ENCODE measurements around the gene LRRC46.

The LRRC46 gene

DNA sequence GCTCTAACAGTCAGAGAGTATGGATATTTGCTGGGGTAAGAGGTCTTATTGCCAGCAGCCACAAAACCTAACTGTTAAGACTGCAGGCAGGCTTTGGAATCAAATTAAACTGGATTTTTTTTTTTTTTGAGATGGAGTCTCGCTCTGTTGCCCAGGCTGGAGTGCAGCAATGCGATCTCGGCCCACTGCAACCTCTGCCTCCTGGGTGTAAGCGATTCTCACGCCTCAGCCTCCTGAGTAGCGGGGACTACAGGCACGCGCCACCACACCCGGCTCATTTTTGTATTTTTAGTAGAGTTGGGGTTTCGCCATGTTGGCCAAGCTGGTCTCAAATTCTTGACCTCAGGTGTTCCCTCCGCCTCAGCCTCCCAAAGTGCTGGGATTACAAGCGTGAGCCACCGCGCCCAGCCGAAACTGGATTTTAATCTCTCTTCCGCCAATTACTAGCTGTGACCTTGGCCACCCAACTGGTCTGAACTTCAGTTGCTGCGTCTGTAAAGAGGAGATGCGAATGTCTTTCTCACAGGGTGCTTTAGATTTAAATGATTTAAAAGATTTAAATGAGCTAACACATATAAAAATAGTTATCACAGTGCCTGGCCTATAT is 971 bp upstream of the LRRC46 start:
- no peak for DNase-seq

DNA sequence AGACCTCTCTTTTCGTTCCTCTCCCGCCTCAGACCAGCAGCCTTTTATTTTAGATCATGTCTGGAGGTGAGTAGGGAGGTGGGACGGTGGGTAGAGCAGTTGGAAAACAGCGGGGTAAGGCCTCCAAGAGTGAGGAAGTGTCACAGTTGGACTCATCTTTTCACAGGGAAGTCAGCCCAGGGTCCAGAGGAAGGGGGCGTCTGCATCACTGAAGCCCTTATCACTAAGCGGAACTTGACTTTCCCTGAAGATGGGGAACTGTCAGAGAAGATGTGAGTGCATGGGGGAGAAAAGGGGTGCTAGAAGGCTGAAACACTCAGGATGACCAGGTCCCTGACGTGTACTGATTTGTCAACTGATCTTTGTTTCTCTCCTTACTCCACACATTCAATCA is 461 bp downstream of the LRRC46 start:
- DNase-seq: peak in 11 of 56 donors; percentile 3 to 51 (median 36)

DNA sequence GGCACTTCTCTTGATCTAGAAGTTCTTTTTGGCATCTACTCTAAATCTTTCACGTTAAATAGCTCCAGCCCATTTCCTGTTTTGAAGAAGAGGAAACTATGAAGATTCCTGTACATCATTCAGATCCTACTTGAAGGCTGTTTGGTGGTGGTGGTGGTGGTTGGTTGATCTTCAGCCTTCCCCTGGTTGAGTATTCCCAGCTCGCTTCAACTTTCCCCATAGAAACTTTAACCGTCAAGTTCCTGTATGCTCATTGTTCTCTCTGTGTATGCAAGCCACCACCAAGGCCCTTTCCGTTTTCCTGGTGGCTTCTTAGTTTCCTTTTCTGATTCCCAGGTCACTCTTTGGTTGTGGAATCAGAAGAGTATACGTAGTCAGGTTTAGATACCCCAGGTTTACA is 3.3 kb downstream of the LRRC46 start:
- DNase-seq: no peak

DNA sequence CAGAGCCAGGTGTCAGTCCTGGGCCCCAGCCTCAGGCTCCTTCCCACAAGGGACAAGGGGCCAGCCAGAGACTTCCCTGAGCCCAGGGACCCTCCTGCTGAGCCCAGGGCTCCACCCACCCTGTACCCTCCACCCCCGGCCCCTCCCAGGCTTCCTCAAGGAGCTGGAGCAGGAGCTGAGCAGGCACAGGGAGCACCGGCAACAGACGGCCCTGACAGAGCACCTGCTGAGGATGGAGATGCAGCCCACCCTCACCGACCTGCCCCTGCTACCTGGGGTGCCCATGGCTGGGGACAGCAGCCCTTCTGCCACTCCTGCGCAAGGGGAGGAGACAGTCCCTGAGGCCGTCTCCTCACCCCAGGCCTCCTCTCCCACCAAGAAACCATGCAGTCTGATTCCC is 5.1 kb downstream of the LRRC46 start:
- no peak for DNase-seq

DNA sequence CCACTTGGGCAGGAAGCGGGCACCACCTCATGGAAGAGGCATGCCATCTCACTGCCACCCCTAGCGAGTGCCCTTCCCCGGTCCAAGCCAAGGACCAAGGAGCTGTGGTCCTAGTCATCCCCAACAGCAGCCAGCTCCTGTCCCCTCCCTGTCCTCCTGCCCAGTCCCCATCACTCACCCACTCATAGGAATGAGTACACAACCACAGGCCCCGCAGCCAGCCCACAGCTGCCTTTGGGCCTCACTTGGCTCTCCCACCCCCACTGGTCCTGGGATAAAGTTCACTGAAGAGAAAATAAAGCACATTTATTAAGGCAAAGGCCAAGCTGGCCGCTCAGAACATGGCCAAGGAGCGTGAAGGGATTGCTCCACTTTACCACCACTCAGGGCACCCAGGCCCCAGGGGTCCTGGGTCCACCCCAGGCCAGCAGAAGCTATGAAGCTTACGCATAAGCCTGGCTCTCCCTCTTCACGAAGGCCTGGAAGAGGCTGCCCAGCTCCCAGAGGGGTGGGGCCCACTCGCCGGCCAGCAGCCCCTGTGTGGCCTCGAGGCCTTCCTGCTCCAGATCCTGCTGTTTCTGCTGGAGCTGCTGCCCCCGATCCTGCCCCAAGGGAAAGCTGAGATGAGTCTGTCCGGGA is 6.0 kb downstream of the LRRC46 start:
- DNase-seq: no peak

DNA sequence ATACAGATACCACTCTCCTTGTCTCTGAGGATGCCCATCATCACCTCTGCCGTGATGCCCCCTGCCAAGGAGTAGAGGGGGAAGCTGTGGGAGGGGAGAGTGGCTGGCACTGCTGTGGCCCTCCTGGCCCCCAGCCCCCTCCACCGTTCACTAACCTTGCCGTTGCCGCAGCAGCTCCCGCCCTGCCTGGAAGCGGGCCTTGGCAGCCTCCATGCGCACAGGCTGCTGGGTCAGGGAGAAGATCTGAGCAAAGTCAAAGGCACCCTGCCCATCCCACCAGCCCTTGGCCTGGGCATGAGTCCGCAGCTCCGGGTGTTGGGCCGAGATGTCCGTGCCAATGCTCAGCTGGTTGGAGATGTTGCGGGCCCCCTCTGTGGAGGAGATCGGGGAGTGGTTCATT is 7.2 kb downstream of the LRRC46 start:
- no peak for DNase-seq

DNA sequence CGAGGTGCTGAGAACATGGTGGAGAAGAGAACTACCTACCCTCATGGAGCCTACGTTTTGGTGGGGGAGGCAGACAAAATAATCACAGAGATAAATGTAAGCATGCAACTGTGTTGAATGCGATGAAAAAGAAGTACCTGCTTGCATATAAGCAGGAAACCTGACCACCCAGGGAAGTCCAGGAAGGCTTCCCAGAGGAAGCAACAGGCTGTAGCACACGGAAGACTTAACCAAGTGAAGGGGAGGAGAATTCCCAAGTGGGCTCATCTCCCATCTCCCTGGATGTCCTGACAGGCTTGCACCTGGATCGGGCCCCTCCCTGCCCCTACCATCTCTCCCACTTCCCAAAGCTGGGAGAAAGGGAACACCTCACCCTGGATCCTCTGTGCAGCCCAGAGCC is 7.6 kb downstream of the LRRC46 start:
- no peak for DNase-seq

DNA sequence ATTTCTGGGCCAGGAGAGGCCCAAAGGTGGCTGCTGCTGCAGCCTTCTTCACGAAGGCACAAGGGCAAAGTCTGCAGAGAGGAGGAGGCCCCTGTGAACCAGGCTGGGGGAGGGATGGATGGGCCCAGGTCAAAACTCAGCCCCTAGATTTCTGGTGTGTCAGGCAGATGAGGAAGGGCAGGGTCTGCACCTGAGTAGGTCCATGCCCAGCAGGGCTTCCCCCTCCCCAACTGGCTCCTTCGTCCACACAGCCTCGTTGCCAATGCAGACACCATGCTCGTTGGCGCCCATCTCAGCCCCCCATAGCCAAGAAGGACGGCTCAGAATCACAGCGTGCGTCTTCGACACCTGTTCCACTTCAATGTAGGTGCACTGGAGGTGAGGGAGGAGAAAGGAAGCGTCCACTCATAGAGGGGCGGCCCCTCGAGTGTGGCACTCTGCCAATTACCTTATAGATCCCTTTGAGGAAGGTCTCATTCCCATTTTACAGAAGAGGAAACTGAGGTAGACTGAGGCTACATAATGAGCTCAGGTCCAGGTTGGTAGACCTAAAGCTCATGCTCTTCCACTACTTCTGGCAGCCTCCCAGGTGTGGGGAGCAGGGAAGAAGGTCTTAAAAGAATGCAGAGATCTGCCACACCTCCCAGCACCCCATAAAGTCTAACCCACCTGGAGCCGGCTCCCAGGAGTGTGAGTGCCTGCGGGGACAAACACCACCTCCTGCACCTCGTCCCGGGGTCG is 8.7 kb downstream of the LRRC46 start:
- DNase-seq: peak in 2 of 56 donors; percentile 12 to 38

DNA sequence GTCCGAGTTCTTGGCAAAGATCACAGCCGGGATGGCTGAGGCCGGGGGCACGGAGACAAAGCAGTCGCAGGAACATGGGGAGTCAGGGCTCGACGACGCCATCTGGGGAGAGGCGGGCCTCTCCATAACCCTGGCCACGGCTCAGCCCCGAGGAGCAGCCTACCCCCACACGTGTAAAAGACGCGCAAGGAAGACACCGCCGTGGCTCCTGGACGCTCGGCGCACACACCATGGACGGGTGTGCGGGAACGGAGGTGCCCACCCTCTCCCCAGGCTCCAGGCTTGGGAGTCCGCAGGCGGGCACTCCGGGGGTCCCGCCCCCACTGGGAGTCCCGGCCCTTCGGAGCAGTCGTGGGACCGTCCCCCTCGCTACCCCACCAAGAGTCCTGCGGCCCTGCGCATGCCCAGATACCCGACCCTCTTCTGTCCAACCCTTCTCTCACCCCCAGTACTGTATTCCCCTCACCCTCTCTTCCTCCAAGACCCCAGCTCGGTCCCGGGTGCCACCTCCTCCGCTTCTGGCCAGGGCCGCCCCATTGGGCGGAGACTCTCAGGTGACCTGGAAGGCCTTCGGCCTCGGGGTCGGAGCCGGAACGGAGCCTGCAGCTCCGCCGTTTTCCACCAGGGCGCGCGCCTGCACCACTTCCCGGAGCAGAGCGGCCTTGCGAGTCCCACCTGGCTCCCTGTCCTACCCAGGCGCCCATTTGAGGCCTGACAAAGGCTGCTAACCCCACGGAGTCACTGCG is 9.4 kb downstream of the LRRC46 start, which contains the start of gene SCRN2:
Gene SCRN2 (minus strand): TSS at position 532 of the 746 bp plus-strand sequence. CDS start 430 bp downstream, at position 102.
- DNase-seq: peak in 55 of 56 donors; percentile 23 to 90 (median 77)

DNA sequence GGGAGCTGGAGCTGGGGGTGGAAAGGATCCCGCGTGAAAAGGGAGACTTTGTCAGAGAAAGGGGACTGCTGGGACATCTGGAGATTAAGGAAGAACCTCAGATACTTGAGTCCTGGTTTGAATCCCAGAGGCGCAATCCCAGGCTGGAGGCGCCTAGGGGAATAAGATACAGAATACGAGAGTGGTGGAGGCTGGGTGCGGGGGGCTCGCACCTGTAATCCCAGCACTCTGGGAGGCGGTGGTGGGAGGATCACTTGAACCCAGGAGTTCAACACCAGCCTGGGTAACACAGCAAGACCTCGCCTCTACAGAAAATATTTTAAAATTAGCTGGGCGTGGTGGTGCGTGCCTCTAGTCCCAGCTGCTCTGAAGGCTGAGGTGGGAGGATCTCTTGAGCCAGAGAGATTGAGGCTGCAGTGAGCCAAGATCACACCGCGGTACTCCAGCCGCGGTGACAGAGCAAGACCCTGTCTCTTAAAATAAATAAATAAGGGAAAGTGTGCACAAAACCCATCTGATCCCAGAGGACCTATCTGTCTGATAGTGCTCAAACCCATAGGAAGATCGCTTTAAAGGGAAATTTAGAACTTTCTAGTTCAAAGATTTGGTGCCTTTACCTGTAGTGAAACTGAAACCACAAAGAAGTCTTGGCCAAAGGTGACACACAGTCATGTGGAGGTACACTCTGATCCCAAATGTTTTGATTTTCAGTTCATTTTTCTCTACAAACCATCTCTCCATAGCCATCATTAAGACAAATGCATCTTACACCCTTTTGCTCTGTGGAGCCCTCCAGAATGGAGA is 10.2 kb downstream of the LRRC46 start:
- no peak for DNase-seq

DNA sequence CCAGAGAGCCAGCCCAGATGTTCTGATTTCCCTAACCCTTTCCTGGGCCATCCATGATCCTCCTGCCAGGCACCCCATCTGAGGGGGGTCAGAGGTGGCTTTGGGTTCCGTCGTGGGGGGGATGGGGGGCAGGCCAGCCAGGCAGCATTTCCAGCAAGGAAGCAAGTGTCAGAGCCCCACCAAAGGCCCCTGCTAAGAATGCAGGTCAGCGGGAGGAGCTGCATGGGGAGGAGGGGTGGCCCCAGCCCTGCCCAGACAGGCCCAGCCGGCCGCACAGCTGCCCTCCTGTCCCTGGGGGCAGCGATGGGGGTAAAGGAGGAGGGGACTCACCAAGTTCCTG is 11.9 kb downstream of the LRRC46 start:
- DNase-seq: no peak

DNA sequence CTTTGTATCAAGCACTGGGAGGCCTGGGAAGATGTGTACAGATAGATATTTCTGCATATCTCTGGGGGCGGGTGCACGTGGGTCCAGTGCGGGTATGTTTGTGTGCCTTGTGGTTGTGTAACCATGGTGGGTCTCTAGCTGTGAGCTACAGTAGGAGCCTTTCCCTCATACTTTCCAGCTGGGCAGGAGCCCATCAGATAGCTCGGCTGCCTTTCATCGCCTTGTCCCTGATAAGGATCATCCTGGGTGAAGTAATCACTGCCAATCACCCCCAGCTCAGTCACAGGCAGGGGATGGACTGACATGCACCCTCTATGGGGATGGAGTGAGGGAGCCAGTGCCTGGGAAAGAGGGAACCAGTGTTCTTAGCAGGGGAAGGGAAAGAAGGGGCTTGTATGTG is 12.8 kb downstream of the LRRC46 start:
- DNase-seq: no peak

DNA sequence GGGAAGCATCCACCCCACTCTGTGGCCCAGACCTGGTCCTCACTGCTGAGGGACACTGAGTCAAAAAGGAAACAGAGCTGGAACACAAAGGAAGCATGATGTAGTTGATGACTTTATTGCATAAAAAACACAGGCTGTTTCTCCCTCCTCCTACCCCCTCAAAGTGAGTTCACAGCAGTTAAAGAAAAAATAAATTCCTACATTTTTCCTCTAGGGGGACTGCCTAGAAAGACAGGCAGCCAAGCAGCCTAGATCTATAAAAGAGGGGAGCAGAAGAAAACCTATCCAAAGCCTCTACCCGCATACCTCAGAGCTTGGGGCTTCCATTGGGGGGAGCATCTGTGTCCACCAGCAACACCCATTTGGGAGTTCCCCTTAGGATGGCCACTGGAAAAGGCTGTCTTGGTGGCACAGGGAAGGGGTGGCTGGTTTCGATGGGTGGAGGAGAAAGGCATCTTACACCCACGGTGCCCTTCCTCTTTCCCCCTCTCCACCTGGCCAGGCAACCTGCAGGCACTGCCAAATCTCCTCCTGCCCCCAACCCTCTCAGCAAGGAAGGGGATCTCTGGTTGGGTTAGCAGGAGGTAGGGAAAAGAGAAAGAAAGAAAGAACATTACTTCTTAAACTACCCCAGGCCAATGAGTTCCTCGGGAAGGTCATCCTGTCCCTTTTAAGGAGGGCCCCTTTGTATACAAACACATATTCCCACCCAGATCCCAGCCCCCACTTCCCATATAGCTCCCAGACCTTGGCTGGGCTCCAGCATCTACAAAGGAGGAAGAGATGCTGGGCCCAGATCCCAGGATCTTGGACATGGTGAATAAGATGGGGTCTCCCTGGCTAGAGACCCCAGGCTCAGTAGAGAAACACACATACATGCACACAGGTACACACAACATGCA is 13.6 kb downstream of the LRRC46 start:
- DNase-seq: no peak

DNA sequence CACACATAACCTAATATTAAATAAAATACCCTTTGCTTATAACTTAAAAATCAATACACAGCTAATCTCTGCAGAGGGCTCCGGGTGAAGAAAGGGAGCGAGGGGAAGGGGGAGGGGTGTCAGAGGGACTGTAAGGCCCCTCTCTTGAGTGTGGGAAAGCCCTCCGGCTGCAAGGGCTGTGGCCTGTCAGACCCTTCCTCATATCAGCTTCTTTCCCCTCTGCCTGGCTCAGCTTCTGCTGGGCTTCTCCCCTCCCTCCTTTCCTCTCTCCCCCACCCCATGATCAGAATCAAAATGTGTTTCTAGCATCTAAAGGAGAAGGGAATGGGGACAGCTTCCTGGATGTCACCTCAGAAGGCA is 14.2 kb downstream of the LRRC46 start:
- DNase-seq: no peak

DNA sequence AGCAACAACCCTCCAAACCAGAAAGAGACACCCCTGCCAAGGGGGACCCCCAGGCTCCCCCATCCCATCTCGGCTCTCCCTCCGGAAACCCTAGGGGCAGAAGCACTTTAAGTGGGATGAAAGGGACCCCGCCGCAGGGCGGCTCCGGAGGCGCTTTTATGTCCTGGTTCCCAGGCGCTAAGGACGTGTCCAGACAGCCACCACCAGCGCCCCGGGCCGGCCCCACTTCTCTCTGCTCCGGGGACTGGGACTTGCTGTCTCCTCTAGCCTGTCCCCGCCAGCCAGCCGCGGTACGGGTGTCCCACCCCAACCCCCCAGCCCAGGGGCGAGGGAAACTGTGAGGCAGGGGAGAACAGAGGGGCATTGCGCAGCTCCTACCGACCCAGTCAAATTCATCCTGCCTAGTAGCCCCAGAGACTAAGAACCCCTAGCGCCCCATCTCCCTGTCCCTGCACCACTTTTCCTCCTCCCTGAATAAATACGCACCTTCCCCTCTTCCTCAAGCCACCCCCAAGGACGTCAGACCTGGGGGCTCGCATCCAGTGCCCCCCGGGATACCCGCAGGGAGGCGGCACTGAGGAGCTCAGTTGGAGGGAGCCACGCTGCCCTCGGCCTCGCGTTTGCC is 15.4 kb downstream of the LRRC46 start:
- DNase-seq: no peak

DNA sequence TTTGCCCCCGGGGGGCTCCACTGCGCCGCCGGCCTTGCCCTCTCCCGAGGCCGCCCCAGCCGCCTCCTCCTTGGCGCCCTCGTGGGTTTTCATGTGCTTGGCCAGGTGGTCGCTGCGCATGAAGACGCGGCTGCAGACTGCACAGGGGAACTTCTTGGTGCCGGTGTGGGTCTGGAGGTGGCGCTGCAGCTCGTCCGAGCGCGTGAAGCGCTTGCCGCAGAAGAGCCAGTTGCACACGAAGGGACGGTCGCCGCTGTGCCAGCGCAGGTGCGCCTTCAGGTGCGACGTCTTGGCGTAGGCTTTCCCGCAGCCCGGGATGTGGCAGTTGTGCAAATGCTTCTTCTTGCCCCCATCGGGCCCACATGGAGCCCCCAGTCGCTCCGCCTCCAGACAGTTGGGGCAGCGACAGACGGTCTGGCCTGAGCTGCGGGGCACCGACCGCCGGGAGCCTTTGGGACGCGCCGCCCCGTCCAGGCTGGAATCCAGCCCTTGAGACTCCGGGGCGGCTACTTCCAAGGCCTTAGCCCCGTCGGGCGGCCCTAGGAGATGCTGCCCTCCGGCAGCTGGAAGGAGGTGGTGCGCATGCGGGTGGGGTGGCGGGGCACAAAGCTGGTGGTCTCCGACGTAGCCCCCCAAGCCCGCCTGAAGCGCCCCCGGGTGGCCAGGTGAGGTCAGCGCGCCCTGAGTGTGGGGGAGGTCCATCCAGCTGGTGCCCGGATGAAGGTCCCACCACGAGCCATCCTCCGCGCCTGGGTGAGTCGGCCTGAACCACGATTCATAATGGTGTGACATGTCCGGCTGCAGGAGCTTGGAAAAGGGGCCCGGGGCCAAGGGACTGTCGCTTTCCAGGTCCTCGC is 16.1 kb downstream of the LRRC46 start:
- no peak for DNase-seq

DNA sequence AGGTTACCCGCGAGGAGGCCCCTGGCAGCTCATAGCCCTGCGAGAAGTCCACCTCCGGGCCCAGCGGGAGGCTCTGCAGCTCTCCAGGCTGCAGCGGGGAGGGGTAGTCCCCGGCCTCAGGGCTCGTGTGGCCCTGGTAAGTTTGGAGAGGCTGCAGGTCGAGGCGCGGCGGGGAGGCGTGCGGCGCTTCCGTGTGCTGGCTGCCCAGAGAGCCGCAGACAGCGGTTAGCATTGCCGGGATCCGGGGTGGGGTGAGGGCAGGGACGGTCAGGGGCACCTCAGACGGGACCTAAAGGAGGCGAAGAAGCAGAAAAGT is 16.7 kb downstream of the LRRC46 start:
- no peak for DNase-seq

DNA sequence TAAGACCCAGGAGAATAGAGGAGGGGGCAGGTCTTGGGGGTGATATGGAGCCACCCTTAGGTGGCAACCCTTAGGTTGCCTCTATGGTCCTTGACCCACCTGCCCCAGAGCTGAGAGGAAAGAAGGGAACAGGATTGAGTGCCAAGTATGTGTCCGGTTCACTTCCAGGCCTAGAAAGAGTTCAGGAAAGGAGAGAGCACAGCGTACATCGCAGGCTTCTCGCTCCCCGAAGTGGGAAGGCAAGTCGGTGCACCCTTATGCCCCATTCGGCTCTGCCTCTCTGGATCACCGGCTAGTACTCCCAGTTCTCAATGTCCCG is 18.9 kb downstream of the LRRC46 start:
- no peak for DNase-seq

Measured in nucleus accumbens (tissue), 56 donors.